ENCODE results near the gene BCAN. TPM values are rescaled to one million over a fixed set of nuclear protein-coding genes. Genes with fewer than 3 reads are reported as not detected.
"Not testable (repeated sequence)": the region's sequence is repeated elsewhere in the genome, so short reads cannot be mapped to it uniquely, and the experiment has no call there.

Gene BCAN
- total and polyA plus RNA-seq, 12 donors, result 0.11 to 36.3 (median 5.6) TPM; not detected in 2

DNA sequence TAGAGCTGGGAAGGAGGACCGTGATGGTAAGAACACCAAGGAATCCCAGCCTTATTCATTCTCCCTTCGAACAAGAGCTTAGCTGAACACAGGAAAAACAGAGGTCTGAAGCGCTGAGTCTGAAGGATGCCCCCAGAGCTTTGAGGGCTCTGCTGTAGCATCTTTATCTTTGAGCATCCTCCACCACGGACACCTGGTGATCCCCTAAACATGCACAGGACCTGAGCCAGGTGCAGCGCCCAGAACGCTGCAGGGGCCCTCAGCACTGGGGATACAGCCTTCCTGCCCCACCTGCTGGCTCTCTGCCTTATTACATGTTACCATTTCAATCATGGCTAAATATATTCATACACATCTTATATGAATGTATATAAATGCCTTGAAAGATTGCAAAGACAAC is 32.9 kb upstream of the BCAN start:
- DNase-seq, result no peak
- H3K4me1 ChIP-seq (replicated peaks in 1 of 2), result no peaks in the 10 kb centered on the region
- TF ChIP-seq POLR2A (IDR thresholded peaks at IDR 0.05), result no peak
- TF ChIP-seq, protein P1, sequence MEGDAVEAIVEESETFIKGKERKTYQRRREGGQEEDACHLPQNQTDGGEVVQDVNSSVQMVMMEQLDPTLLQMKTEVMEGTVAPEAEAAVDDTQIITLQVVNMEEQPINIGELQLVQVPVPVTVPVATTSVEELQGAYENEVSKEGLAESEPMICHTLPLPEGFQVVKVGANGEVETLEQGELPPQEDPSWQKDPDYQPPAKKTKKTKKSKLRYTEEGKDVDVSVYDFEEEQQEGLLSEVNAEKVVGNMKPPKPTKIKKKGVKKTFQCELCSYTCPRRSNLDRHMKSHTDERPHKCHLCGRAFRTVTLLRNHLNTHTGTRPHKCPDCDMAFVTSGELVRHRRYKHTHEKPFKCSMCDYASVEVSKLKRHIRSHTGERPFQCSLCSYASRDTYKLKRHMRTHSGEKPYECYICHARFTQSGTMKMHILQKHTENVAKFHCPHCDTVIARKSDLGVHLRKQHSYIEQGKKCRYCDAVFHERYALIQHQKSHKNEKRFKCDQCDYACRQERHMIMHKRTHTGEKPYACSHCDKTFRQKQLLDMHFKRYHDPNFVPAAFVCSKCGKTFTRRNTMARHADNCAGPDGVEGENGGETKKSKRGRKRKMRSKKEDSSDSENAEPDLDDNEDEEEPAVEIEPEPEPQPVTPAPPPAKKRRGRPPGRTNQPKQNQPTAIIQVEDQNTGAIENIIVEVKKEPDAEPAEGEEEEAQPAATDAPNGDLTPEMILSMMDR (IDR thresholded peaks at IDR 0.05), result peak in 4 of 6 experiments; percentile 16 to 38 (median 30)
- intact Hi-C loops (cut with DNase I), result no loop called here
- peaks cover 10% of the 10 kb centered on the region for H3K27me3 ChIP-seq
- no peaks in the 10 kb centered on the region for H3K9me3 ChIP-seq (replicated peaks in 1 of 3)
- no peak overlapping the region for H3K4me3 ChIP-seq
- no peaks in the 10 kb centered on the region for H3K36me3 ChIP-seq (replicated peaks in 1 of 2)
- 27 to 52% (median 37%) methylated on average over 6 of the region's 6 CpGs for WGBS, 4 donors
- H3K27ac ChIP-seq, result no peak overlapping the region

DNA sequence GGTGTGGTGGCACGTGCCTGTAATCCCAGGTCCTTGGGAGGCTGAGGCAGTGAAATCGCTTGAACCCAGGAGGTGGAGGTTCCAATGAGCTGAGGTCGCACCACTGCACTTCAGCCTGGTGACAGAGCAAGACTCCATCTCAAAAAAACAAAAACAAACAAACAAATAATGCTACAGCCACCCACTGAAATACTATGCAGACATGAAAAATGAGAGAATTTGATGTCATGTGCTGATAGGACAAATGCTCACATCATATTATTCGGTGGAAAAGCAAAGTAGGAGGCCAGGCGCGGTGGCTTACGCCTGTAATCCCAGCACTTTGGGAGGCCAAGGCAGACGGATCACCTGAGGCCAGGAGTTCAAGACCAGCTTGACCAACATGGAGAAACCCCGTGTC is 31.8 kb upstream of the BCAN start:
- DNase-seq; H3K27ac ChIP-seq; H3K4me3 ChIP-seq; H3K36me3 ChIP-seq (replicated peaks in 1 of 2); H3K9me3 ChIP-seq (replicated peaks in 1 of 3); H3K4me1 ChIP-seq (replicated peaks in 1 of 2): not testable (repeated sequence)
- intact Hi-C loops (cut with DNase I), result loop anchor here in 1 of 2 donors (5.0 to 10.0 kb wide), 2 partner anchors 158 to 225 kb away; no protein-coding TSS in a partner anchor
- H3K27me3 ChIP-seq, result peaks cover 10% of the 10 kb centered on the region
- WGBS, 4 donors, result 76 to 85% (median 80%) methylated on average over 9 of the region's 9 CpGs

DNA sequence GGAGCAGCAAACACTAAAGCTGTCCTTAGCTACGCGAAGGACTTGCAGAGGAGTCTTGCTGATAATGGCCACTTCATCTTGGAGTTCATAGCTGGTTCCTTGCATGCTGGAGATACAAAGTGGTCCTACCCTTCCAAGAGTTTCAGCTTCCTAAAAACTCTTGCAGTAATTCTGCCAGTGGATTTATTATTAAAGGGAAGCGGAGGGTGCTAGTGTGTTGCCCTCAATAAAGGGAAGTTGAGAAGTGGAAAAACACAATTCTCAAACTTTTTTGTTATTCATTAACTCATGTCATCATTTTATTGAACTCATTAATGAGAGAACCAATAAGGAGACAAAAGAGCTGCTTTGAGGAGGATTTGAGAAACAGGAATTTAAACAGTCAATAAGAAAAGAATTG is 29.3 kb upstream of the BCAN start:
- no peak overlapping the region for H3K27ac ChIP-seq
- TF ChIP-seq, protein P1 (IDR thresholded peaks at IDR 0.05), result no peak
- no peak for TF ChIP-seq POLR2A (IDR thresholded peaks at IDR 0.05)
- no peak overlapping the region for H3K4me3 ChIP-seq
- H3K4me1 ChIP-seq (replicated peaks in 1 of 2), result peaks cover 4 to 10% of the 10 kb centered on the region in 2 donors
- peaks cover 10% of the 10 kb centered on the region for H3K27me3 ChIP-seq
- DNase-seq, result no peak
- intact Hi-C loops (cut with DNase I), result loop anchor here in 1 of 2 donors (5.0 to 10.0 kb wide), 2 partner anchors 160 to 228 kb away; no protein-coding TSS in a partner anchor
- no peaks in the 10 kb centered on the region for H3K9me3 ChIP-seq (replicated peaks in 1 of 3)
- 40 to 64% (median 52%) methylated on average over 3 of the region's 3 CpGs for WGBS, 4 donors
- H3K36me3 ChIP-seq (replicated peaks in 1 of 2), result no peaks in the 10 kb centered on the region

DNA sequence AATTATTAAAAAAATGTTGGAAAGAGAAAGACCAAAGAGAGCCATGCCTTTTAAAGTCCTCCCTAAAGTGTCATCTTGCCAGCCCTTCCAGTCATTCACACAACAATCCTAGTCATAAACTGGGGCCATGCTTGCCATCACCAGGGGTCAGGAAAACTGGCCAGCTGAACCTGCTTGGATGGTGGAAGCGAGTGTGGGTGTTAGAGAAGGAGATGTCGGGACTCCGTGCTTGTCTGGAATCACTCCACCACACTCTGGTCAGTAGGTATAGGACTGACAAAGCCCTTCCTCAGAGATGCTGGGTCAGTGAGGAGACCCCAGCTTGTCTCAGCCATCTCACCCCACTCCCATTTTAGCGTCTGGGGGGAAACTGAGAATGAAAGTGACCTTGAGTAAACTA is 26.0 kb upstream of the BCAN start:
- no peaks in the 10 kb centered on the region for H3K9me3 ChIP-seq (replicated peaks in 1 of 3)
- peak overlapping the region in 2 of 5 donors; percentile 54 to 76 for H3K27ac ChIP-seq
- H3K27me3 ChIP-seq, result peaks cover 8% of the 10 kb centered on the region
- no peak for TF ChIP-seq POLR2A (IDR thresholded peaks at IDR 0.05)
- DNase-seq, result no peak
- H3K36me3 ChIP-seq (replicated peaks in 1 of 2), result no peaks in the 10 kb centered on the region
- intact Hi-C loops (cut with DNase I), result loop anchor here in 1 of 2 donors (10.0 kb wide), 1 partner anchor 231 kb away; no protein-coding TSS in a partner anchor
- 1 to 43% (median 19%) methylated on average over 4 of the region's 4 CpGs for WGBS, 4 donors
- peaks cover 4 to 10% of the 10 kb centered on the region in 2 donors for H3K4me1 ChIP-seq (replicated peaks in 1 of 2)
- H3K4me3 ChIP-seq, result no peak overlapping the region

DNA sequence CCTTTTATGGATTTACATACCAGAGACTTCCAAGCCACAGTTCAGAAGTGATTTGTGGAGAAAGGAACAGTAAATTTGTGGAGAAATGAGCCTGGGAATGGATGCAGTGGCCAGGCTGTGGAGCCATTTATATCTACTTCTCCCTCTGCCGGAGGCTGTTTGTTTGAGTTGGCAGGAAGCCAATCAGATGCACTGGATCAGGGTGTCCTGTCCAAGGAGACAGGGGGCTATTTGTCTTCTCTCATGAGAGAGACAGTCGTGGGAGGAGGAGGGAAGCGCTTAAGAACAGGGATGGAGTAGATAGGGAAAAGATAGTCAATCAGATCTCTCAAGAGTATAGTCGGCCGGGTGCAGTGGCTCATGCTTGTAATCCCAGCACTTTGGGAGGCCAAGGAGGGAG is 25.5 kb upstream of the BCAN start:
- Histone ChIP-seq H3K36me3 (replicated peaks in 1 of 2) (no peaks in the 10 kb centered on the region), H3K9me3 (replicated peaks in 1 of 3) (no peaks in the 10 kb centered on the region), H3K27me3 (peaks cover 8% of the 10 kb centered on the region), H3K4me3 (no peak overlapping the region), H3K4me1 (replicated peaks in 1 of 2) (peaks cover 4 to 10% of the 10 kb centered on the region in 2 donors), H3K27ac (peak overlapping the region in 2 of 5 donors; percentile 17 to 76)
- WGBS, 4 donors, result 2 to 9% (median 6%) methylated on average over 5 of the region's 5 CpGs
- DNase-seq, result peak; percentile 59 to 90 (median 63)
- intact Hi-C loops (cut with DNase I), result loop anchor here in 1 of 2 donors (10.0 kb wide), 1 partner anchor 232 kb away; no protein-coding TSS in a partner anchor
- TF ChIP-seq, protein P1 (IDR thresholded peaks at IDR 0.05), result peak in 3 of 6 experiments; percentile 15 to 26 (median 17)
- no peak for TF ChIP-seq POLR2A (IDR thresholded peaks at IDR 0.05)

Data from adrenal gland (tissue), 12 donors.